ENCODE results near the gene SLC7A9. TPM values are rescaled to one million over a fixed set of nuclear protein-coding genes. Genes with fewer than 3 reads are reported as not detected.
"Not testable (repeated sequence)": the region's sequence is repeated elsewhere in the genome, so short reads cannot be mapped to it uniquely, and the experiment has no call there.

SLC7A9 gene
- total and polyA plus RNA-seq, 3 experiments from 2014 or later = 0.24 to 0.28 TPM; not detected in 1

DNA sequence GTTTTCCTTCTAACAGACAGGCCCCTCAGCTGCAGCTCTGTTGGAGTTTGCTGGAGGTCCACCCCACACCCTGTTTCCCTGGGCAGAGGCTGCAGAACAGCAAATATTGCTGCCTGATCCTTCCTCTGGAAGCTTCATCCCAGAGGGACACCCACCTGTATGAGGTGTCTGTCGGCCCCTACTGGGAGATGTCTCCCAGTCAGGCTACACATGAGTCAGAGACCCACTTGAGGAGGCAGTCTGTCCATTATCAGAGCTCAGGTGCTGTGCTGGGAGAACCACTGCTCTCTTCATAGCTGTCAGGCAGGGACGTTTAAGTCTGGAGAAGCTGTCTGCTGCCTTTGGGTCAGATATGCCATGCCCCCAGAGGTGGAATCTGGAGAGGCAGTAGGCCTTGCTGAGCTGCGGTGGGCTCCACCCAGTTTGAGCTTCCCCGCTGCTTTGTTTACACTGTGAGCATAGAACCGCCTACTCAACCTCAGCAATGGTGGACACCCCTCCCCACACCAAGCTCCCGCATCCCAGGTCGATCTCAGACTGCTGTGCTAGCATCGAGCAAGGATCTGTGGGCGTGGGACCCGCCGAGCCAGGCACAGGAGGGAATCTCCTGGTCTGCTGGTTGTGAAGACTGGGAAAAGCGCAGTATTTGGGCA is 82.3 kb downstream of the SLC7A9 start:
- H3K27ac ChIP-seq (ENCODE audit: low read depth, low read length); H3K27me3 Mint-ChIP-seq; POLR2A ChIA-PET; H3K4me3 Mint-ChIP-seq; H3K27me3 ChIP-seq (ENCODE audit: insufficient read depth, low read length, poor library complexity, severe bottlenecking); H3K27ac Mint-ChIP-seq; H3K9me3 ChIP-seq (ENCODE audit: low read length); DNase-seq; H3K36me3 ChIP-seq (ENCODE audit: insufficient read depth, low read length); H3K4me3 ChIP-seq (ENCODE audit: low read length); H3K4me1 ChIP-seq (ENCODE audit: insufficient read depth, low read length): not testable (repeated sequence)
- CTCF ChIA-PET = interaction anchor here (1.0 kb wide), 1 partner anchor 163 kb away, joined by 3 read pairs; no protein-coding TSS in a partner anchor
- peaks cover 0 to 17% (median 1%) of the 10 kb centered on the region in 3 donors for H3K36me3 Mint-ChIP-seq
- H3K4me1 Mint-ChIP-seq = peaks cover 7 to 16% (median 12%) of the 10 kb centered on the region in 3 donors
- peaks cover 0 to 11% (median 3%) of the 10 kb centered on the region in 5 donors for H3K9me3 Mint-ChIP-seq

DNA sequence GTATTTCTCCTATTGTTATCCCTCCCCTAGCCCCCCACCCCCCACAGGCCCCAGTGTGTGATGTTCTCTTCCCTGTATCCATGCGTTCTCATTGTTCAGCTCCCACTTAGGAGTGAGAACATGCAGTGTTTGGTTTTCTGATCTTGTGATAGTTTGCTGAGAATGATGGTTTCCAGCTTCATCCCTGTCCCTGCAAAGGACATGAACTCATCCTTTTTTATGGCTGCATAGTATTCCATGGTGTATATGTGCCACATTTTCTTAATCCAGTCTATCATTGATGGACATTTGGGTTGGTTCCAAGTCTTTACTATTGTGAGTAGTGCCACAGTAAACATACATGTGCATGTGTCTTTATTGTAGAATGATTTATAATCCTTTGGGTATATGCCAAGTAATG is 87.5 kb downstream of the SLC7A9 start:
- H3K27me3 ChIP-seq (ENCODE audit: insufficient read depth, low read length, poor library complexity, severe bottlenecking); H3K4me3 Mint-ChIP-seq; H3K4me3 ChIP-seq (ENCODE audit: low read length); POLR2A ChIA-PET; H3K4me1 Mint-ChIP-seq; H3K4me1 ChIP-seq (ENCODE audit: insufficient read depth, low read length); H3K27ac Mint-ChIP-seq; H3K9me3 ChIP-seq (ENCODE audit: low read length); H3K27me3 Mint-ChIP-seq; H3K27ac ChIP-seq (ENCODE audit: low read depth, low read length); CTCF ChIA-PET; DNase-seq; H3K36me3 ChIP-seq (ENCODE audit: insufficient read depth, low read length): not testable (repeated sequence)
- H3K36me3 Mint-ChIP-seq = peaks cover 0 to 23% (median 1%) of the 10 kb centered on the region in 3 donors
- peaks cover 7 to 23% (median 11%) of the 10 kb centered on the region in 5 donors for H3K9me3 Mint-ChIP-seq

DNA sequence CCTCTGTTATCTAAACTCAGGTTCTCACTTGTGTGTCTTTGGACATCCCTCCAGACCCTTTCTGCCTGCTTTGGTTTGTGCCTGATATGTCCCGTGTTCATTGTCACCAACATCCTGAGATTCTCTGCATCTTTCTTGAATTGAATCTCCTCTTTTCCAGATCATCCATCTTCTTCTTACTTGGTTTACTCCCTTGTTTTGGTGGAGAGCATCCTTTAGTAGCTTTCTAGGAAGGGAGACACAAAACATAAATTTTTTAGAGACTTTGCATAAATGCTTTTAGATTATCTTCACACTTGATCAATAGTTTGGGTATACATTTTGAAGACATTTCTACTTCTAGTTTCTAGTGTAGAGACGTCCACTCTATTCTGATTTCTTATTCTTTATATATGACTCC is 88.3 kb downstream of the SLC7A9 start:
- Mint-ChIP-seq H3K27ac (no peak overlapping the region), H3K27me3 (peaks cover 5 to 7% of the 10 kb centered on the region in 2 donors), H3K4me3 (no peak overlapping the region), H3K36me3 (peaks cover 0 to 15% (median 1%) of the 10 kb centered on the region in 3 donors), H3K9me3 (peaks cover 7 to 23% (median 11%) of the 10 kb centered on the region in 5 donors), H3K4me1 (no peaks in the 10 kb centered on the region)
- H3K27ac ChIP-seq (ENCODE audit: low read depth, low read length) = no peak overlapping the region
- DNase-seq = no peak
- H3K27me3 ChIP-seq (ENCODE audit: insufficient read depth, low read length, poor library complexity, severe bottlenecking) = no peaks in the 10 kb centered on the region
- H3K36me3 ChIP-seq (ENCODE audit: insufficient read depth, low read length) = no peaks in the 10 kb centered on the region
- ChIA-PET CTCF (no interaction called here), POLR2A (no interaction called here)
- no peak overlapping the region for H3K4me3 ChIP-seq (ENCODE audit: low read length)
- H3K4me1 ChIP-seq (ENCODE audit: insufficient read depth, low read length) = no peaks in the 10 kb centered on the region
- H3K9me3 ChIP-seq (ENCODE audit: low read length) = no peaks in the 10 kb centered on the region

Other genes starting within 250 kb of the SLC7A9 start
- 10 to 100 TPM; 38.0 to 42.4 TPM for gene ANKRD27, start 194.6 kb downstream of the SLC7A9 start, total RNA-seq
- gene ANKRD27, start 194.6 kb downstream of the SLC7A9 start, polyA plus RNA-seq = 31.1 TPM
- under 1 TPM; 0.15 to 0.20 TPM for gene RGS9BP, start 193.9 kb downstream of the SLC7A9 start, total RNA-seq
- gene RGS9BP, start 193.9 kb downstream of the SLC7A9 start, polyA plus RNA-seq = 0.12 TPM
- gene NUDT19, start 177.9 kb downstream of the SLC7A9 start, total RNA-seq = 10 to 100 TPM; 19.5 to 20.6 TPM
- gene NUDT19, start 177.9 kb downstream of the SLC7A9 start, polyA plus RNA-seq = 5.0 TPM
- gene TDRD12, start 150.0 kb downstream of the SLC7A9 start, total RNA-seq = under 1 TPM; 0.15 to 0.20 TPM
- gene TDRD12, start 150.0 kb downstream of the SLC7A9 start, polyA plus RNA-seq = 0.21 TPM
- 10 to 100 TPM; 19.2 to 19.7 TPM for gene CEP89, start 102.2 kb upstream of the SLC7A9 start, total RNA-seq
- gene CEP89, start 102.2 kb upstream of the SLC7A9 start, polyA plus RNA-seq = 13.8 TPM
- 1 to 10 TPM; 9.3 to 9.4 TPM for gene FAAP24, start 102.5 kb upstream of the SLC7A9 start, total RNA-seq
- gene FAAP24, start 102.5 kb upstream of the SLC7A9 start, polyA plus RNA-seq = 2.5 TPM
- 1 to 10 TPM; 1.1 to 2.0 TPM for gene RHPN2, start 195.1 kb upstream of the SLC7A9 start, total RNA-seq
- gene RHPN2, start 195.1 kb upstream of the SLC7A9 start, polyA plus RNA-seq = 0.32 TPM
- 10 to 100 TPM; 11.5 to 13.7 TPM for gene GPATCH1, start 211.4 kb upstream of the SLC7A9 start, total RNA-seq
- gene GPATCH1, start 211.4 kb upstream of the SLC7A9 start, polyA plus RNA-seq = 6.7 TPM